C4-2B (cell line): Measurements from ENCODE around the gene GPS1.

Experiments
- ZFX ChIP-seq: fragments of 450-650 bp; IDR thresholded peaks from 2 replicates; pipeline ENCODE4 v1.6.1; 2017
- TF ChIP-seq, protein P1 (sequence below): fragments of 450-650 bp; conservative IDR thresholded peaks from 2 replicates; pipeline ENCODE4 v1.5.1; 2017; ENCODE audit warnings: mild to moderate bottlenecking

DNA sequence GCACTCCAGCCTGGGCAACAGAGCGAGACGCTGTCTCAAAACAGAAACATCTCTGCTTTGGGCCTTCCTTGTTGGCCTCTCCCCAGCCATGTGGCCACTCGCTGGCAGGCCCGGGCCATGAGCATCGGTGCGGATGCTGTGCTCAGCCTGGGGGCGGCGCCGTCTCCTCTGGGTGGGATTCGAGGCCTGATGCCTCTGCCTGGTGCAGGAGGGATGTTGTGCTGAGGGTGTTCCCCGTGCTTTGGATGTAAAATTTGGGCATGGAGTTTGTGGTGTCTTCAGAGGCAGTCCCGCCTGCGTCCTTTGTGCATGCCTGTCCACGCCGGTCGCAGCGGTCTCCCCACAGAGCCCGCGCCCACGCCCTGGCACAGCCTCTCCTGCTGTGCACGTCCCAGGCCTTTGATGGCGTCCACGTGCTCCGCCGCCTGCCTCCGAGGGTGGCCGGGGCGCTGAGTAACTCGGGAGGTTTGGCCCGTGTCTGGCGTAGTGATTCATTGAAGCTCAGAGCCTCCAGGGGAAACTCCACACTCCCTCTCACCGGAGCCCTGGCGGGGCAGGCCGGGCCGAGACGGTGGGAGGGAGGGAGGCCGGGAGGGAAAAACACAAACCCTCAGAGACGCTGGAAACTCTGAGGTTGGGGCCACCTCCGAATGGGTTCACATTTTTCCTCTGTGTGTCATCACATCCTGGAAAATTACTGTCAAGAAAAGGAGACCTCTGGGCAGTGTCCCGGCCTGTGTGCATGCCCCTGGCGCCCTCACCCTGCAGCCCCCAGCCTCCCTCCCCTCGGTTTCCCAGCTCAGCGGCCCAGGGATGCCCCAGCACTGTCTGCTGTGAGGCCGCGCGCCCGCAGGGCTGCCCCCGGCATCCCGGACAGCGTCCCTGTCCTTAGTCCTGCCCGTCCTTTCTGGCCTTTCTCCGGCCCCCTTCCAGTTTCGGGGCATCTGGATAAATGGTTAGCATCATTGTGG, 48.0 kb upstream of the GPS1 start:
- TF ChIP-seq, protein P1, sequence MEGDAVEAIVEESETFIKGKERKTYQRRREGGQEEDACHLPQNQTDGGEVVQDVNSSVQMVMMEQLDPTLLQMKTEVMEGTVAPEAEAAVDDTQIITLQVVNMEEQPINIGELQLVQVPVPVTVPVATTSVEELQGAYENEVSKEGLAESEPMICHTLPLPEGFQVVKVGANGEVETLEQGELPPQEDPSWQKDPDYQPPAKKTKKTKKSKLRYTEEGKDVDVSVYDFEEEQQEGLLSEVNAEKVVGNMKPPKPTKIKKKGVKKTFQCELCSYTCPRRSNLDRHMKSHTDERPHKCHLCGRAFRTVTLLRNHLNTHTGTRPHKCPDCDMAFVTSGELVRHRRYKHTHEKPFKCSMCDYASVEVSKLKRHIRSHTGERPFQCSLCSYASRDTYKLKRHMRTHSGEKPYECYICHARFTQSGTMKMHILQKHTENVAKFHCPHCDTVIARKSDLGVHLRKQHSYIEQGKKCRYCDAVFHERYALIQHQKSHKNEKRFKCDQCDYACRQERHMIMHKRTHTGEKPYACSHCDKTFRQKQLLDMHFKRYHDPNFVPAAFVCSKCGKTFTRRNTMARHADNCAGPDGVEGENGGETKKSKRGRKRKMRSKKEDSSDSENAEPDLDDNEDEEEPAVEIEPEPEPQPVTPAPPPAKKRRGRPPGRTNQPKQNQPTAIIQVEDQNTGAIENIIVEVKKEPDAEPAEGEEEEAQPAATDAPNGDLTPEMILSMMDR = no peak
- no peak for TF ChIP-seq ZFX
